Cardiac ventricle fibroblast (primary cell): Measurements from ENCODE around the gene GUK1. TPM values are rescaled to one million over a fixed set of nuclear protein-coding genes. Genes with fewer than 3 reads are reported as not detected.

Experiments used
- total RNA-seq: library from RNA; depleted of rRNA; stranded (reverse); fragments of >200 nt; gene quantifications from 2 replicates; pipeline ENCODE4 v1.2.3, GENCODE V29; 2015

Gene GUK1
- total RNA-seq = 263 and 302 TPM in 2 replicates

GRCh38 chr1:228139931-228140723 lies at the start of gene GUK1:
Gene GUK1, plus strand, starts transcription at chr1:228140279. Its CDS starts 24 bp downstream, at chr1:228140303.

GRCh38 chr1:228102791-228103620 lies 37.1 kb upstream of the GUK1 start, which contains the start of gene C1orf35:
Gene C1orf35, minus strand, starts transcription at chr1:228103325. Its CDS starts 98 bp downstream, at chr1:228103227.

GRCh38 chr1:228109073-228109961 lies 30.8 kb upstream of the GUK1 start, which contains the start of gene MRPL55:
Gene MRPL55, minus strand, starts transcription at chr1:228109299. Its CDS starts 1,039 bp downstream, at chr1:228108260.

DNA sequence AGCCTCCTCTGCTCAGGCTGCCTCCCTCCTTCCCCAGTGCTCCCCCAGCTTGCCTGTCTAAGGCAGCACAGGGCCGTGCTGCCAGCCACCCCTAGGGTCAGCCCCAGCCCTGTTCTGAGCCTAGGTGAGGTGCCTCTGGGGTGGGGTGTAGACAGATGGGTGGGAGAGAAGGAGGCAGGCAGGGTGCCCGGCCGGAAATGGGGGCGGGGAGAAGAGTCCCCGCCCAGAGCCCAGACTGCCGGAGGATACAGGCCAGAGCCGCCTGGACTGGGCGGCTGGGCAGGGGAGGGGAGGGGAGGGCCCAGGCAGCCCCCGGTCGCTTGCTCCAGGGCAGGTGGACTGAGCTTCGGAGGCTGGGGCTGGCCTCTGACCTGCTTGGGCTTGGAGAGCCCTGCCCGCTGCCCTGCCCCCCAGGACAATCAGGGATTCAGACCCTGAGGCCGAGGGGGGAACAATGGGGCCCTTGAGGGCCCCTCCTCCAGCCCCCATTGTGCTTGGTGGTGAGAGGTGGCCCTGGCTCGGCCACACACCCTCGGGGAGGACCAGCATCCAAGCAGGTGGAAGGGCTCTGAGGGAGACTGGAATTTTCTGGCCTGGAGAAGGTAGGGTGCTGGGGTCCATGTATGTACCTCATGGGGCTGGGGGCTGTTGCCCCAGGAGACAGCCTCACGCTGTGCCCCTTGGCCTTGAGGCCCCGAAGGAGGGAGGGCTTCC lies 9.5 kb downstream of the GUK1 start, which contains the start of gene GJC2:
Gene GJC2 (plus strand): TSS at position 525 of the 714 bp plus-strand sequence. CDS start 7,829 bp downstream, outside the sequence.

GRCh38 chr1:228165372-228166169 lies 25.5 kb downstream of the GUK1 start, which contains the start of gene IBA57:
Gene IBA57, plus strand, starts transcription at chr1:228165804. Its CDS starts 13 bp downstream, at chr1:228165817.

Other genes with a start within 250 kb of the GUK1 start
- 0.12 TPM in 1 of 2 replicates, not detected in the other for gene WNT9A, start 192.3 kb upstream of the GUK1 start, total RNA-seq
- gene WNT3A, start 133.3 kb upstream of the GUK1 start, total RNA-seq = not detected in 2 replicates
- 270 and 296 TPM in 2 replicates for gene ARF1, start 57.6 kb upstream of the GUK1 start, total RNA-seq
- 10.4 and 13.4 TPM in 2 replicates for gene C1orf35, start 37.0 kb upstream of the GUK1 start, total RNA-seq
- 60.0 and 69.2 TPM in 2 replicates for gene MRPL55, start 31.0 kb upstream of the GUK1 start, total RNA-seq
- 0.37 and 0.49 TPM in 2 replicates for gene GJC2, start 9.7 kb downstream of the GUK1 start, total RNA-seq
- 3.2 and 6.6 TPM in 2 replicates for gene IBA57, start 25.5 kb downstream of the GUK1 start, total RNA-seq
- 4.8 and 6.0 TPM in 2 replicates for gene OBSCN, start 67.8 kb downstream of the GUK1 start, total RNA-seq